ENCODE measurements around the gene THUMPD2. TPM values are rescaled to one million over a fixed set of nuclear protein-coding genes. Genes with fewer than 3 reads are reported as not detected.

The THUMPD2 gene
- total and polyA plus RNA-seq, 2 experiments from 2014 or later = 5.6 to 5.8 TPM

GRCh38 chr2:39772812-39773152 lies 6.3 kb downstream of the THUMPD2 start:
- Histone ChIP-seq H3K4me1 (ENCODE audit: insufficient read depth) (peaks cover 28% of the 10 kb centered on the region), H3K9me2 (ENCODE audit: insufficient read depth) (no peaks in the 10 kb centered on the region; the same call in 1 of the 2 replicates), H3K9me3 (ENCODE audit: low read depth) (no peaks in the 10 kb centered on the region), H3K9ac (no peak overlapping the region), H3K4me3 (peak overlapping the region; percentile 22; the same call in 1 of the 2 replicates), H3F3A (ENCODE audit: insufficient read depth) (peaks cover 24% of the 10 kb centered on the region), H3K36me3 (ENCODE audit: low read depth) (peaks cover 29% of the 10 kb centered on the region), H3K27me3 (replicated peaks; ENCODE audit: insufficient read depth) (no peaks in the 10 kb centered on the region), H3K79me2 (ENCODE audit: insufficient read depth) (peaks cover 93% of the 10 kb centered on the region), H2AFZ (no peak overlapping the region), H4K20me1 (ENCODE audit: insufficient read depth) (no peaks in the 10 kb centered on the region; the same call in 1 of the 2 replicates), H3K4me2 (ENCODE audit: unreplicated experiment) (peak overlapping the region; percentile 32), H3K27ac (peak overlapping the region; percentile 65)
- no peak for TF ChIP-seq EZH2phosphoT487 (IDR thresholded peaks at IDR 0.05; ENCODE audit: insufficient read depth, low read depth)
- TF ChIP-seq EZH2 (IDR thresholded peaks at IDR 0.05; ENCODE audit: insufficient read depth, poor library complexity, severe bottlenecking) = no peak
- in situ Hi-C loops (cut with MboI) = no loop called here
- WGBS, 2 experiments (ENCODE audit: low coverage in 1 of 2, low lambda C conversion rate in 2 of 2, missing lambda C conversion rate in 2 of 2) = 97 to 100% methylated on average over 1 of the region's 1 CpG
- DNase-seq = no peak

- TF ChIP-seq EZH2 (IDR thresholded peaks at IDR 0.05; ENCODE audit: insufficient read depth, poor library complexity, severe bottlenecking) = no peak
- TF ChIP-seq EZH2phosphoT487 (IDR thresholded peaks at IDR 0.05; ENCODE audit: insufficient read depth, low read depth) = no peak
- H3K9me3 ChIP-seq (ENCODE audit: low read depth) = no peaks in the 10 kb centered on the region
- H3K9ac ChIP-seq = no peak overlapping the region
- H3F3A ChIP-seq (ENCODE audit: insufficient read depth) = peaks cover 24% of the 10 kb centered on the region
- H4K20me1 ChIP-seq (ENCODE audit: insufficient read depth) = no peaks in the 10 kb centered on the region; the same call in 1 of the 2 replicates
- WGBS, 2 experiments (ENCODE audit: low coverage in 1 of 2, low lambda C conversion rate in 2 of 2, missing lambda C conversion rate in 2 of 2) = 96 to 99% methylated on average over 3 of the region's 3 CpGs
- H3K36me3 ChIP-seq (ENCODE audit: low read depth) = peaks cover 29% of the 10 kb centered on the region
- peak; percentile 75 for DNase-seq
- peak overlapping the region; percentile 65 for H3K27ac ChIP-seq
- peak overlapping the region; percentile 22; the same call in 1 of the 2 replicates for H3K4me3 ChIP-seq
- in situ Hi-C loops (cut with MboI) = no loop called here
- peaks cover 23% of the 10 kb centered on the region for H3K4me1 ChIP-seq (ENCODE audit: insufficient read depth)
- H3K79me2 ChIP-seq (ENCODE audit: insufficient read depth) = peaks cover 90% of the 10 kb centered on the region
- H2AFZ ChIP-seq = no peak overlapping the region
- peak overlapping the region; percentile 32 for H3K4me2 ChIP-seq (ENCODE audit: unreplicated experiment)
- no peaks in the 10 kb centered on the region for H3K27me3 ChIP-seq (replicated peaks; ENCODE audit: insufficient read depth)
- no peaks in the 10 kb centered on the region; the same call in 1 of the 2 replicates for H3K9me2 ChIP-seq (ENCODE audit: insufficient read depth)
Measured at GRCh38 chr2:39772086-39772811, 6.8 kb downstream of the THUMPD2 start.

- no peak for TF ChIP-seq EZH2 (IDR thresholded peaks at IDR 0.05; ENCODE audit: insufficient read depth, poor library complexity, severe bottlenecking)
- TF ChIP-seq EZH2phosphoT487 (IDR thresholded peaks at IDR 0.05; ENCODE audit: insufficient read depth, low read depth) = no peak
- Histone ChIP-seq H2AFZ (no peak overlapping the region), H3K9me3 (ENCODE audit: low read depth) (no peaks in the 10 kb centered on the region), H3K79me2 (ENCODE audit: insufficient read depth) (no peaks in the 10 kb centered on the region), H3K9me2 (ENCODE audit: insufficient read depth) (no peaks in the 10 kb centered on the region), H3K9ac (no peak overlapping the region), H3K27ac (no peak overlapping the region), H3K4me2 (ENCODE audit: unreplicated experiment) (no peak overlapping the region), H3K4me3 (no peak overlapping the region), H3K27me3 (replicated peaks; ENCODE audit: insufficient read depth) (no peaks in the 10 kb centered on the region), H3K36me3 (ENCODE audit: low read depth) (peaks cover 58% of the 10 kb centered on the region), H3K4me1 (ENCODE audit: insufficient read depth) (no peaks in the 10 kb centered on the region), H3F3A (ENCODE audit: insufficient read depth) (no peaks in the 10 kb centered on the region), H4K20me1 (ENCODE audit: insufficient read depth) (no peaks in the 10 kb centered on the region)
- in situ Hi-C loops (cut with MboI) = no loop called here
- whole genome bisulfite sequencing, 2 experiments (ENCODE audit: low coverage in 1 of 2, low lambda C conversion rate in 2 of 2, missing lambda C conversion rate in 2 of 2) = 98 to 100% methylated on average over 2 of the region's 2 CpGs
- DNase-seq = no peak
Measured at GRCh38 chr2:39762448-39762847, 16.6 kb downstream of the THUMPD2 start.

- in situ Hi-C loops (cut with MboI) = no loop called here
- Histone ChIP-seq H3K27ac (no peak overlapping the region), H3K9me3 (ENCODE audit: low read depth) (no peaks in the 10 kb centered on the region), H3K79me2 (ENCODE audit: insufficient read depth) (no peaks in the 10 kb centered on the region), H3K9ac (no peak overlapping the region), H3K36me3 (ENCODE audit: low read depth) (peaks cover 56% of the 10 kb centered on the region), H2AFZ (no peak overlapping the region), H3K4me2 (ENCODE audit: unreplicated experiment) (no peak overlapping the region), H3K4me1 (ENCODE audit: insufficient read depth) (peaks cover 15% of the 10 kb centered on the region), H3F3A (ENCODE audit: insufficient read depth) (no peaks in the 10 kb centered on the region), H3K27me3 (replicated peaks; ENCODE audit: insufficient read depth) (no peaks in the 10 kb centered on the region), H3K4me3 (no peak overlapping the region), H3K9me2 (ENCODE audit: insufficient read depth) (no peaks in the 10 kb centered on the region), H4K20me1 (ENCODE audit: insufficient read depth) (no peaks in the 10 kb centered on the region)
- no peak for DNase-seq
- no peak for TF ChIP-seq EZH2phosphoT487 (IDR thresholded peaks at IDR 0.05; ENCODE audit: insufficient read depth, low read depth)
- no peak for TF ChIP-seq EZH2 (IDR thresholded peaks at IDR 0.05; ENCODE audit: insufficient read depth, poor library complexity, severe bottlenecking)
- WGBS, 2 experiments (ENCODE audit: low coverage in 1 of 2, low lambda C conversion rate in 2 of 2, missing lambda C conversion rate in 2 of 2) = 98 to 100% methylated on average over 4 of the region's 4 CpGs
Measured at GRCh38 chr2:39757156-39757555, 21.9 kb downstream of the THUMPD2 start.
